Adrenal gland (tissue), 5 donors: ENCODE measurements around the gene CACNB3.

Experiments
- POLR2A ChIP-seq, 2 donors: fragments of 450-650 bp; IDR thresholded peaks; one replicate each; pipeline ENCODE4 v1.6.1; 2017; ENCODE audit warnings: antibody characterized with exemption in 2 of 2, mild to moderate bottlenecking in 2 of 2, moderate library complexity in 1 of 2
- TF ChIP-seq, protein P1 (sequence below), 6 experiments: fragments of 450-650 bp in 4 of 6; fragments of 200-600 bp in 2 of 6; sonication (generic) in 1 of 6; IDR thresholded peaks; 1 replicate in 5 of 6; 2 replicates in 1 of 6; pipeline versions ENCODE4 v1.5.1 to v1.8.0; 2016 to 2021; ENCODE audit warnings: antibody characterized with exemption in 6 of 6, mild to moderate bottlenecking in 2 of 6, moderate library complexity in 1 of 6
- donor health status: DM: no; HTN: no; CAD: no.

DNA sequence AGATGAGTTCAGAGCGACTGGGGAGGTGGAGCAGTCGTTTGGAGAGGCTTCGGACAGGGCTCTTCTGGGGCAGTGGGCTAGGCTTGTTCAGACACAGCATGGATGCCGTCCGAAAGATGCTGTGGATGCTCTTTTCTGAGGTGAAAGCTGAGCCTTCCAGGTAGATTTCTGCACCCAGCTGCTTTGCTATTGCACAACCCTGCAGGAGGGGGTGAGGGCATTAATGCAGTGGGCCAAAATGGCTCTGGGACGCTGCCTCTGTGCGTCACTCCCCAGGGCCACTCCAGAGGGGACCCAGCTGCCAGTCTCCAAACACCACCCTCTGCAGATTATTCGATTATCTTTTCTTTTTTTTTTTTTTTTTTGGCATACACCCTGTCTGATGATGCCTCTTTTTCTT is 39.7 kb downstream of the CACNB3 start:
- TF ChIP-seq POLR2A (IDR thresholded peaks at IDR 0.05): no peak
- TF ChIP-seq, protein P1, sequence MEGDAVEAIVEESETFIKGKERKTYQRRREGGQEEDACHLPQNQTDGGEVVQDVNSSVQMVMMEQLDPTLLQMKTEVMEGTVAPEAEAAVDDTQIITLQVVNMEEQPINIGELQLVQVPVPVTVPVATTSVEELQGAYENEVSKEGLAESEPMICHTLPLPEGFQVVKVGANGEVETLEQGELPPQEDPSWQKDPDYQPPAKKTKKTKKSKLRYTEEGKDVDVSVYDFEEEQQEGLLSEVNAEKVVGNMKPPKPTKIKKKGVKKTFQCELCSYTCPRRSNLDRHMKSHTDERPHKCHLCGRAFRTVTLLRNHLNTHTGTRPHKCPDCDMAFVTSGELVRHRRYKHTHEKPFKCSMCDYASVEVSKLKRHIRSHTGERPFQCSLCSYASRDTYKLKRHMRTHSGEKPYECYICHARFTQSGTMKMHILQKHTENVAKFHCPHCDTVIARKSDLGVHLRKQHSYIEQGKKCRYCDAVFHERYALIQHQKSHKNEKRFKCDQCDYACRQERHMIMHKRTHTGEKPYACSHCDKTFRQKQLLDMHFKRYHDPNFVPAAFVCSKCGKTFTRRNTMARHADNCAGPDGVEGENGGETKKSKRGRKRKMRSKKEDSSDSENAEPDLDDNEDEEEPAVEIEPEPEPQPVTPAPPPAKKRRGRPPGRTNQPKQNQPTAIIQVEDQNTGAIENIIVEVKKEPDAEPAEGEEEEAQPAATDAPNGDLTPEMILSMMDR (IDR thresholded peaks at IDR 0.05): no peak
